Loucy (cell line): ENCODE measurements around the gene ALAS1.

Experiments used
- H2AFZ ChIP-seq: fragments of 200-600 bp; sonication (generic); 2 replicates; pipeline ENCODE4 v1.6.0; 2016; ENCODE audit warnings: antibody characterized with exemption, mild to moderate bottlenecking, low read length, moderate library complexity
- H3F3A ChIP-seq: fragments of 200-600 bp; 2 replicates; pipeline ENCODE4 v1.6.0; 2016; ENCODE audit warnings: antibody characterized with exemption, low read depth, mild to moderate bottlenecking
- H3K27me3 ChIP-seq: fragments of 200-600 bp; sonication (generic); 2 replicates; pipeline ENCODE4 v1.6.1; 2014; ENCODE audit warnings: low read length, mild to moderate bottlenecking; ENCODE audit not compliant: insufficient read depth, poor library complexity, severe bottlenecking
- H3K36me3 ChIP-seq: fragments of 200-600 bp; sonication (generic); 2 replicates; pipeline ENCODE4 v1.6.1; 2016; ENCODE audit warnings: low read length; ENCODE audit not compliant: insufficient read depth
- H3K4me1 ChIP-seq: fragments of 200-600 bp; sonication (generic); 2 replicates; pipeline ENCODE4 v1.5.1; 2014; ENCODE audit warnings: low read length, mild to moderate bottlenecking; ENCODE audit not compliant: insufficient read depth, poor library complexity, severe bottlenecking
- H3K4me2 ChIP-seq: fragments of 200-600 bp; sonication (generic); 2 replicates; pipeline ENCODE4 v1.6.0; 2014; ENCODE audit warnings: antibody characterized with exemption, low read length, low read depth, mild to moderate bottlenecking; ENCODE audit not compliant: poor library complexity, severe bottlenecking
- H3K4me3 ChIP-seq: fragments of 200-600 bp; sonication (generic); 2 replicates; pipeline ENCODE4 v1.5.1; 2014; ENCODE audit warnings: low read length, mild to moderate bottlenecking, mixed read lengths; ENCODE audit not compliant: poor library complexity, severe bottlenecking
- H3K79me2 ChIP-seq: fragments of 200-600 bp; sonication (generic); 2 replicates; pipeline ENCODE4 v1.6.1; 2014; ENCODE audit warnings: low read length; ENCODE audit not compliant: insufficient read depth
- H3K9ac ChIP-seq: fragments of 200-600 bp; sonication (generic); 2 replicates; pipeline ENCODE4 v1.6.0; 2014; ENCODE audit warnings: mild to moderate bottlenecking, low read depth, low read length, moderate library complexity; ENCODE audit not compliant: poor library complexity, severe bottlenecking
- H3K9me2 ChIP-seq: fragments of 200-600 bp; sonication (generic); replicated peaks from 2 replicates; pipeline ENCODE4 v1.6.1; 2016; ENCODE audit warnings: low read depth, low read length, mixed read lengths
- H3K9me3 ChIP-seq: fragments of 200-600 bp; sonication (generic); 2 replicates; pipeline ENCODE4 v1.6.1; 2014; ENCODE audit warnings: mild to moderate bottlenecking, antibody characterized with exemption, low read length, low read depth; ENCODE audit not compliant: insufficient read depth
- H4K20me1 ChIP-seq: fragments of 200-600 bp; sonication (generic); 2 replicates; pipeline ENCODE4 v1.6.0; 2014; ENCODE audit warnings: antibody characterized with exemption, low read length, mild to moderate bottlenecking; ENCODE audit not compliant: insufficient read depth, poor library complexity, severe bottlenecking
- EZH2phosphoT487 ChIP-seq: fragments of 200-600 bp; IDR thresholded peaks from 2 replicates; pipeline ENCODE4 v1.6.1; 2018; ENCODE audit warnings: antibody characterized with exemption, mild to moderate bottlenecking, moderate library complexity, borderline replicate concordance
- TF ChIP-seq, protein P1 (sequence below): fragments of 200-600 bp; sonication (generic); conservative IDR thresholded peaks from 2 replicates; pipeline ENCODE4 v1.5.1; 2014; ENCODE audit warnings: mild to moderate bottlenecking, antibody characterized with exemption, low read length

ALAS1 gene

DNA sequence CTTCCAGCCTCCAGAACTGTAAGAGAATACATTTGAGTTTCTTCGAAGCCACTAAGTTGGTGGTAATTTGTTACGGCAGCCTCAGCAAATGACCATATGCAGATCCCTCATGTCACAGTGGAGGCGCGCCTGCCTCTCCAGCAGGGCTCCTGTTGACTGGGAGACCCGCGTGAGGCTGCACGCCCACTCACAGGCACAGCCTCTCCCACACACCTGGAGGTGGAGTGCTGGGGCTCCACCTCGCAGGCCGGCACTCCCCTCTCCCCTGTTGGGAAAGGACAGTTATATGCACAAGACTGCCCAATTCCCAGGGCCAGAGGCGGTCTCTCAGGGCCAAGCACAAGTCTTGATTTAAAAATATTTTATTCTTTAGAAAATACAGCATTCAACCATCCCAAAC lies 30.3 kb downstream of the ALAS1 start:
- Histone ChIP-seq H3K36me3 (peaks cover 29% of the 10 kb centered on the region; the same call in 1 of the 2 replicates), H2AFZ (no peak overlapping the region), H3K9me2 (no peaks in the 10 kb centered on the region), H3K9ac (no peak overlapping the region), H3K4me1 (peaks cover 5% of the 10 kb centered on the region), H3K4me2 (no peak overlapping the region), H3K27me3 (no peaks in the 10 kb centered on the region), H3F3A (no peaks in the 10 kb centered on the region), H3K9me3 (no peaks in the 10 kb centered on the region), H3K4me3 (no peak overlapping the region), H3K79me2 (peaks cover 15% of the 10 kb centered on the region; the same call in 1 of the 2 replicates), H4K20me1 (peaks cover 15% of the 10 kb centered on the region)
- TF ChIP-seq, protein P1, sequence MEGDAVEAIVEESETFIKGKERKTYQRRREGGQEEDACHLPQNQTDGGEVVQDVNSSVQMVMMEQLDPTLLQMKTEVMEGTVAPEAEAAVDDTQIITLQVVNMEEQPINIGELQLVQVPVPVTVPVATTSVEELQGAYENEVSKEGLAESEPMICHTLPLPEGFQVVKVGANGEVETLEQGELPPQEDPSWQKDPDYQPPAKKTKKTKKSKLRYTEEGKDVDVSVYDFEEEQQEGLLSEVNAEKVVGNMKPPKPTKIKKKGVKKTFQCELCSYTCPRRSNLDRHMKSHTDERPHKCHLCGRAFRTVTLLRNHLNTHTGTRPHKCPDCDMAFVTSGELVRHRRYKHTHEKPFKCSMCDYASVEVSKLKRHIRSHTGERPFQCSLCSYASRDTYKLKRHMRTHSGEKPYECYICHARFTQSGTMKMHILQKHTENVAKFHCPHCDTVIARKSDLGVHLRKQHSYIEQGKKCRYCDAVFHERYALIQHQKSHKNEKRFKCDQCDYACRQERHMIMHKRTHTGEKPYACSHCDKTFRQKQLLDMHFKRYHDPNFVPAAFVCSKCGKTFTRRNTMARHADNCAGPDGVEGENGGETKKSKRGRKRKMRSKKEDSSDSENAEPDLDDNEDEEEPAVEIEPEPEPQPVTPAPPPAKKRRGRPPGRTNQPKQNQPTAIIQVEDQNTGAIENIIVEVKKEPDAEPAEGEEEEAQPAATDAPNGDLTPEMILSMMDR, result no peak
- TF ChIP-seq EZH2phosphoT487, result no peak

DNA sequence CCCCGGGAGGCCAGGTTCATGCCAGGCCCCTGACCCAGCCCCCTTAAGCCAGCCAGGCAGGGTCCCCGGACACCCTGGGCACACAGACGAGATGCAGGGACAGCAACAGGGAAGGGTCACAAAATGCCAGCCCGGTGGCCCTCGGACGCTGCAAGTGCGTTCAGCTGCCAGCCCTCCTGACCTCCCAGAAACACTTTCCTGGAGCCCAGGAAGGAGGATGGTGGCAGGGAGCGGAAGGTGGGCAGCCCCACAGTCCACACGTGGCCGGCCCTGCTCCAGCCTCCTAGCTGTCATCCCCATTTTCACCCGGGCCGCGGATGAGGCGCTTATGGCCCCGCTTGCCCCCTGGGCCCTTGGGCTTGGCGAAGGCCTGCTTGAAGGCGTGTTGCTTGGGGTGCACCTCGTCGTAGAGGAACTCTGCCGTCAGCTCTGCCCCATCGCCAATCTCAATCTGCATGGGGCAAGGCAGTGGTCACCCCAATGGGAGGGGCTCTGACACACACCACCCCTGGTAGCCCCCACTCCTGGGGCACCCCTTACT lies 30.9 kb downstream of the ALAS1 start:
- Histone ChIP-seq H3K36me3 (peaks cover 29% of the 10 kb centered on the region; the same call in 1 of the 2 replicates), H3K9me2 (no peaks in the 10 kb centered on the region), H4K20me1 (peaks cover 15% of the 10 kb centered on the region), H3F3A (no peaks in the 10 kb centered on the region), H3K9me3 (no peaks in the 10 kb centered on the region), H2AFZ (no peak overlapping the region), H3K79me2 (peaks cover 9% of the 10 kb centered on the region; the same call in 1 of the 2 replicates), H3K27me3 (no peaks in the 10 kb centered on the region), H3K4me1 (no peaks in the 10 kb centered on the region), H3K4me2 (no peak overlapping the region), H3K4me3 (no peak overlapping the region), H3K9ac (no peak overlapping the region)
- TF ChIP-seq, protein P1, result no peak
- TF ChIP-seq EZH2phosphoT487, result no peak

- Histone ChIP-seq H3K9ac (no peak overlapping the region), H3K27me3 (no peaks in the 10 kb centered on the region), H2AFZ (no peak overlapping the region), H4K20me1 (peaks cover 15% of the 10 kb centered on the region), H3K4me3 (no peak overlapping the region), H3K9me2 (no peaks in the 10 kb centered on the region), H3K9me3 (no peaks in the 10 kb centered on the region), H3K36me3 (peaks cover 29% of the 10 kb centered on the region; the same call in 1 of the 2 replicates), H3K4me2 (no peak overlapping the region), H3F3A (no peaks in the 10 kb centered on the region), H3K79me2 (peaks cover 10% of the 10 kb centered on the region; the same call in 1 of the 2 replicates), H3K4me1 (no peaks in the 10 kb centered on the region)
- TF ChIP-seq, protein P1, result no peak
- TF ChIP-seq EZH2phosphoT487, result no peak
These were observed 31.7 kb downstream of the ALAS1 start for GRCh38 chr3:52229656-52230055.
